Neuronal stem cell (in vitro differentiated cells): ENCODE data around the gene BORA.
A peak's percentile ranks its signal among the peaks of the same experiment; 100 is the strongest.
"Not testable (repeated sequence)": the region's sequence is repeated elsewhere in the genome, so short reads cannot be mapped to it uniquely, and the experiment has no call there.

ENCODE experiments used
- DNase-seq: peaks from one replicate; pipeline ENCODE4 v3.0.0-alpha.2; 2013; ENCODE audit warnings: low spot score
- H2AFZ ChIP-seq: one replicate; pipeline ENCODE4 v1.6.1; 2013; ENCODE audit warnings: mild to moderate bottlenecking, low read length, inconsistent platforms
- H2AK5ac ChIP-seq: 2 replicates; pipeline ENCODE4 v1.6.1; 2013; ENCODE audit warnings: low read depth, mild to moderate bottlenecking, inconsistent platforms, low read length, moderate library complexity, mixed read lengths
- H2BK120ac ChIP-seq: 2 replicates; pipeline ENCODE4 v1.6.1; 2013; ENCODE audit warnings: low read depth, mild to moderate bottlenecking, inconsistent platforms, low read length, moderate library complexity, mixed read lengths
- H2BK12ac ChIP-seq: one replicate; pipeline ENCODE4 v1.6.1; 2013; ENCODE audit warnings: low read length, inconsistent platforms
- H2BK15ac ChIP-seq: 2 replicates; pipeline ENCODE4 v1.6.1; 2013; ENCODE audit warnings: mild to moderate bottlenecking, low read length, inconsistent platforms, mixed read lengths
- H2BK5ac ChIP-seq: one replicate; pipeline ENCODE4 v1.6.1; 2013; ENCODE audit warnings: inconsistent platforms, mild to moderate bottlenecking, low read length, moderate library complexity
- H3K14ac ChIP-seq: one replicate; pipeline ENCODE4 v1.6.1; 2013; ENCODE audit warnings: low read length, inconsistent platforms
- H3K18ac ChIP-seq: 2 replicates; pipeline ENCODE4 v1.6.1; 2013; ENCODE audit warnings: low read length, inconsistent platforms
- H3K23ac ChIP-seq: 2 replicates; pipeline ENCODE4 v1.6.1; 2013; ENCODE audit warnings: low read depth, mild to moderate bottlenecking, mixed read lengths, low read length, inconsistent platforms; ENCODE audit not compliant: poor library complexity
- H3K27ac ChIP-seq: replicated peaks from 3 replicates; pipeline ENCODE4 v1.5.1; 2013; ENCODE audit warnings: low read length, inconsistent platforms
- H3K27me3 ChIP-seq, 3 experiments: 2 replicates each; pipeline ENCODE4 v1.6.1; 2013; ENCODE audit warnings: low read length in 3 of 3, mild to moderate bottlenecking in 2 of 3, inconsistent platforms in 1 of 3, low read depth in 1 of 3, mixed read lengths in 1 of 3, moderate library complexity in 1 of 3; ENCODE audit not compliant: control insufficient read depth in 3 of 3, insufficient read depth in 3 of 3
- H3K36me3 ChIP-seq, 2 donors: replicated peaks in 1 of 2; 2 replicates each; pipeline ENCODE4 v1.6.1; 2013; ENCODE audit warnings: low read length in 2 of 2; ENCODE audit not compliant: control insufficient read depth in 2 of 2, insufficient read depth in 2 of 2
- H3K4ac ChIP-seq: 2 replicates; pipeline ENCODE4 v1.6.1; 2013; ENCODE audit warnings: inconsistent platforms, mild to moderate bottlenecking, low read length, moderate library complexity
- H3K4me1 ChIP-seq, 2 donors: 1 replicate in 1 of 2; 2 replicates in 1 of 2; pipeline ENCODE4 v1.6.1; 2013; ENCODE audit warnings: low read length in 2 of 2, low read depth in 1 of 2; ENCODE audit not compliant: control insufficient read depth in 2 of 2, insufficient read depth in 1 of 2
- H3K4me2 ChIP-seq: one replicate; pipeline ENCODE4 v1.6.1; 2013; ENCODE audit warnings: mild to moderate bottlenecking, low read length, inconsistent platforms; ENCODE audit not compliant: insufficient read depth, poor library complexity, severe bottlenecking
- H3K4me3 ChIP-seq, 2 donors: 2 replicates each; pipeline ENCODE4 v1.5.1; 2013; ENCODE audit warnings: low read length in 2 of 2, mild to moderate bottlenecking in 2 of 2, inconsistent platforms in 1 of 2, moderate library complexity in 1 of 2
- H3K79me1 ChIP-seq: one replicate; pipeline ENCODE4 v1.6.1; 2013; ENCODE audit warnings: low read depth, mild to moderate bottlenecking, inconsistent platforms, low read length, moderate library complexity
- H3K9ac ChIP-seq: one replicate; pipeline ENCODE4 v1.6.1; 2013; ENCODE audit warnings: mild to moderate bottlenecking, low read depth, low read length, inconsistent platforms; ENCODE audit not compliant: poor library complexity
- H3K9me3 ChIP-seq, 2 donors: replicated peaks in 1 of 2; 2 replicates each; pipeline versions ENCODE3 to v1.6.1; 2013; ENCODE audit warnings: low read length in 2 of 2, mild to moderate bottlenecking in 2 of 2, inconsistent platforms in 1 of 2, low read depth in 1 of 2, mixed read lengths in 1 of 2, moderate library complexity in 1 of 2; ENCODE audit not compliant: control insufficient read depth in 2 of 2, insufficient read depth in 1 of 2
- H4K8ac ChIP-seq: one replicate; pipeline ENCODE4 v1.6.1; 2013; ENCODE audit warnings: low read depth, mild to moderate bottlenecking, inconsistent platforms, low read length, moderate library complexity
- H4K91ac ChIP-seq: one replicate; pipeline ENCODE4 v1.6.1; 2013; ENCODE audit warnings: low read length, low read depth, mild to moderate bottlenecking, inconsistent platforms; ENCODE audit not compliant: poor library complexity
- WGBS, 2 donors: extraction: QIAGEN DNeasy Blood & Tissue Kit; methylation state at CpG; one replicate each; pipeline ENCODE4 v1.1.7; 2013; ENCODE audit warnings: missing lambda C conversion rate in 2 of 2, mixed read lengths in 1 of 2; ENCODE audit not compliant: insufficient read length in 2 of 2, insufficient replicate concordance in 1 of 2; ENCODE audit errors: extremely low coverage in 2 of 2; 5-methylcytosine and 5-hydroxymethylcytosine counted together

Gene BORA

GRCh38 chr13:72726185-72726584 lies 1.5 kb upstream of the BORA start:
- H2AK5ac ChIP-seq, H3K9ac ChIP-seq, H3K79me1 ChIP-seq, H3K4me1 ChIP-seq, H4K8ac ChIP-seq, H3K4ac ChIP-seq, H4K91ac ChIP-seq, H2BK120ac ChIP-seq, H2BK15ac ChIP-seq, H2BK5ac ChIP-seq, H2AFZ ChIP-seq, H3K14ac ChIP-seq, H3K27me3 ChIP-seq, H2BK12ac ChIP-seq, H3K18ac ChIP-seq, DNase-seq, H3K23ac ChIP-seq: not testable (repeated sequence)
- WGBS, 2 donors, result no CpG with 5 or more reads among the region's 15 CpGs
- peaks cover 5 to 62% of the 10 kb centered on the region in 2 donors for H3K36me3 ChIP-seq
- peaks cover 0 to 24% of the 10 kb centered on the region in 2 donors for H3K9me3 ChIP-seq
- peak overlapping the region; percentile 48 for H3K4me2 ChIP-seq
- peak overlapping the region in 1 of 2 donors; percentile 98 for H3K4me3 ChIP-seq
- H3K27ac ChIP-seq, result peak overlapping the region; percentile 39

- Histone ChIP-seq H3K14ac (peak overlapping the region; percentile 22), H3K27me3 (no peaks in the 10 kb centered on the region), H2AK5ac (peak overlapping the region; percentile 79), H3K4me2 (peak overlapping the region; percentile 77), H3K27ac (peak overlapping the region; percentile 61), H3K36me3 (peaks cover 5 to 62% of the 10 kb centered on the region in 2 donors), H4K8ac (no peak overlapping the region), H3K9ac (peak overlapping the region; percentile 98), H3K79me1 (peaks cover 6% of the 10 kb centered on the region), H2BK5ac (peak overlapping the region; percentile 19), H3K23ac (peak overlapping the region; percentile 95), H2BK12ac (no peak overlapping the region), H4K91ac (peak overlapping the region; percentile 85), H2AFZ (peak overlapping the region; percentile 99), H3K4me3 (peak overlapping the region; percentile 90 to 98), H2BK15ac (peak overlapping the region; percentile 3), H3K9me3 (peaks cover 0 to 23% of the 10 kb centered on the region in 2 donors), H3K4ac (peak overlapping the region; percentile 23), H3K18ac (peak overlapping the region; percentile 94), H2BK120ac (no peak overlapping the region), H3K4me1 (peaks cover 2 to 8% of the 10 kb centered on the region in 2 donors)
- peak; percentile 9 for DNase-seq
- no CpG with 5 or more reads among the region's 49 CpGs for WGBS, 2 donors
Observed at GRCh38 chr13:72726726-72727416, 852 bp upstream of the BORA start.

- Histone ChIP-seq H4K8ac (no peak overlapping the region), H3K18ac (peak overlapping the region; percentile 97), H3K4me3 (peak overlapping the region; percentile 88 to 98), H3K4me2 (peak overlapping the region; percentile 91), H3K9me3 (peaks cover 0 to 12% of the 10 kb centered on the region in 2 donors), H3K4ac (no peak overlapping the region), H2AK5ac (peak overlapping the region; percentile 63), H3K23ac (peak overlapping the region; percentile 73), H3K27me3 (no peaks in the 10 kb centered on the region), H4K91ac (peak overlapping the region; percentile 43), H2BK12ac (no peak overlapping the region), H3K36me3 (peaks cover 5 to 61% of the 10 kb centered on the region in 2 donors), H2BK120ac (no peak overlapping the region), H3K14ac (peak overlapping the region; percentile 38), H2BK5ac (peak overlapping the region; percentile 53), H3K27ac (no peak overlapping the region), H2AFZ (peak overlapping the region; percentile 99), H3K79me1 (peaks cover 7% of the 10 kb centered on the region), H3K4me1 (peaks cover 2 to 8% of the 10 kb centered on the region in 2 donors), H2BK15ac (no peak overlapping the region), H3K9ac (peak overlapping the region; percentile 94)
- no peak for DNase-seq
- no CpG with 5 or more reads among the region's 3 CpGs for WGBS, 2 donors
Observed at GRCh38 chr13:72728290-72728605, 525 bp downstream of the BORA start.

- Histone ChIP-seq H3K36me3 (peaks cover 8 to 98% of the 10 kb centered on the region in 2 donors), H2BK15ac (no peak overlapping the region), H2BK120ac (no peak overlapping the region), H3K27ac (no peak overlapping the region), H3K9ac (no peak overlapping the region), H3K18ac (no peak overlapping the region), H3K4me1 (no peaks in the 10 kb centered on the region), H3K4me2 (no peak overlapping the region), H2AFZ (no peak overlapping the region), H3K79me1 (peaks cover 4% of the 10 kb centered on the region), H4K8ac (no peak overlapping the region), H3K9me3 (no peaks in the 10 kb centered on the region), H3K4ac (no peak overlapping the region), H3K27me3 (no peaks in the 10 kb centered on the region), H4K91ac (no peak overlapping the region), H2BK5ac (no peak overlapping the region), H3K14ac (no peak overlapping the region), H3K23ac (no peak overlapping the region), H2BK12ac (no peak overlapping the region), H3K4me3 (no peak overlapping the region), H2AK5ac (no peak overlapping the region)
- WGBS, 2 donors, result no CpG with 5 or more reads among the region's 3 CpGs
- DNase-seq, result no peak
Observed at GRCh38 chr13:72737033-72737432, 9.3 kb downstream of the BORA start.
